Left ventricle myocardium inferior (tissue), 1 donor: ENCODE results near the gene RNF19B. TPM values are rescaled to one million over a fixed set of nuclear protein-coding genes. Genes with fewer than 3 reads are reported as not detected.
A peak's percentile ranks its signal among the peaks of the same experiment; 100 is the strongest.

Source experiments
- DNase-seq: peaks from one replicate; pipeline ENCODE4 v3.0.0-alpha.2; 2020
- H3K27ac ChIP-seq: fragments of 200-600 bp; replicated peaks from 2 replicates; pipeline ENCODE4 v1.8.0; 2021
- H3K27me3 ChIP-seq: fragments of 200-600 bp; 2 replicates; pipeline ENCODE4 v1.8.0; 2021; ENCODE audit warnings: low read depth
- H3K36me3 ChIP-seq: fragments of 200-600 bp; 2 replicates; pipeline ENCODE4 v1.8.0; 2021
- H3K4me1 ChIP-seq: fragments of 200-600 bp; 2 replicates; pipeline ENCODE4 v1.8.0; 2021
- H3K4me3 ChIP-seq: fragments of 200-600 bp; 2 replicates; pipeline ENCODE4 v1.8.0; 2021; ENCODE audit warnings: mild to moderate bottlenecking, moderate library complexity
- H3K9me3 ChIP-seq: fragments of 200-600 bp; replicated peaks from 2 replicates; pipeline ENCODE4 v1.8.0; 2021
- CTCF ChIP-seq: fragments of 200-600 bp; IDR thresholded peaks from 2 replicates; pipeline ENCODE4 v1.8.0; 2021; ENCODE audit warnings: antibody characterized with exemption, mild to moderate bottlenecking, borderline replicate concordance
- intact Hi-C: fragments of 100-400 bp; cut with micrococcal nuclease; formaldehyde crosslinking; loops from one replicate; pipeline ENCODE4 v1.11.0; 2022
- total RNA-seq: library from RNA; stranded (reverse); fragmentation: NEBNext Ultra II Directional; extraction: Animal tissue kit (Norgen Biotek cat#: 25700); gene quantifications from one replicate; pipeline ENCODE4 v1.2.1, GENCODE V29; 2021
- donor health status: DM: no; HTN: yes; CAD: no; lungs with severe emphysema.

Gene RNF19B
- total RNA-seq, 1 donor from 2014 or later = 15.4 TPM

- Histone ChIP-seq H3K27me3 (no peaks in the 10 kb centered on the region), H3K27ac (no peak overlapping the region), H3K36me3 (peaks cover 19% of the 10 kb centered on the region), H3K4me3 (no peak overlapping the region), H3K9me3 (no peaks in the 10 kb centered on the region), H3K4me1 (peaks cover 62% of the 10 kb centered on the region)
- DNase-seq = no peak
- intact Hi-C loops = no loop called here
- TF ChIP-seq CTCF = no peak
Observed at GRCh38 chr1:33004613-33005012, 40.0 kb upstream of the RNF19B start.

- no peak for TF ChIP-seq CTCF
- peaks cover 61% of the 10 kb centered on the region for H3K4me1 ChIP-seq
- no peaks in the 10 kb centered on the region for H3K27me3 ChIP-seq
- DNase-seq = no peak
- no peak overlapping the region for H3K27ac ChIP-seq
- H3K4me3 ChIP-seq = no peak overlapping the region
- intact Hi-C loops = no loop called here
- peaks cover 12% of the 10 kb centered on the region for H3K36me3 ChIP-seq
- H3K9me3 ChIP-seq = no peaks in the 10 kb centered on the region
Observed at GRCh38 chr1:33003657-33004056, 39.0 kb upstream of the RNF19B start.

- no peak overlapping the region for H3K4me3 ChIP-seq
- H3K4me1 ChIP-seq = peaks cover 61% of the 10 kb centered on the region
- no peak for TF ChIP-seq CTCF
- H3K27ac ChIP-seq = no peak overlapping the region
- no peak for DNase-seq
- no peaks in the 10 kb centered on the region for H3K27me3 ChIP-seq
- H3K9me3 ChIP-seq = no peaks in the 10 kb centered on the region
- intact Hi-C loops = no loop called here
- H3K36me3 ChIP-seq = no peaks in the 10 kb centered on the region
Observed at GRCh38 chr1:33002006-33002405, 37.4 kb upstream of the RNF19B start.

GRCh38 chr1:33001282-33001681 lies 36.7 kb upstream of the RNF19B start:
- TF ChIP-seq CTCF = peak; percentile 13
- H3K4me1 ChIP-seq = peaks cover 58% of the 10 kb centered on the region
- no peaks in the 10 kb centered on the region for H3K36me3 ChIP-seq
- no peak overlapping the region for H3K27ac ChIP-seq
- H3K9me3 ChIP-seq = no peaks in the 10 kb centered on the region
- H3K27me3 ChIP-seq = no peaks in the 10 kb centered on the region
- no peak overlapping the region for H3K4me3 ChIP-seq
- intact Hi-C loops = no loop called here
- DNase-seq = no peak

GRCh38 chr1:33000427-33001026 lies 35.9 kb upstream of the RNF19B start:
- H3K27ac ChIP-seq = no peak overlapping the region
- no peak for TF ChIP-seq CTCF
- H3K36me3 ChIP-seq = no peaks in the 10 kb centered on the region
- H3K9me3 ChIP-seq = no peaks in the 10 kb centered on the region
- H3K27me3 ChIP-seq = no peaks in the 10 kb centered on the region
- no peak for DNase-seq
- H3K4me3 ChIP-seq = no peak overlapping the region
- intact Hi-C loops = no loop called here
- peaks cover 51% of the 10 kb centered on the region for H3K4me1 ChIP-seq
